Effector memory CD4-positive, alpha-beta T cell (primary cell): Measurements from ENCODE around the gene JMY.
A peak's percentile ranks its signal among the peaks of the same experiment; 100 is the strongest.

Experiments
- DNase-seq, 3 donors: peaks; one replicate each; pipeline ENCODE4 v3.0.0-alpha.2; 2020
- H3K27ac ChIP-seq: 2 replicates; pipeline ENCODE4 v1.7.0; 2013; ENCODE audit warnings: mild to moderate bottlenecking, low read length, moderate library complexity; ENCODE audit not compliant: insufficient read depth, poor library complexity, severe bottlenecking
- H3K27me3 ChIP-seq: replicated peaks from 2 replicates; pipeline ENCODE4 v1.7.0; 2013; ENCODE audit warnings: mild to moderate bottlenecking, low read length; ENCODE audit not compliant: insufficient read depth, control insufficient read depth, poor library complexity, severe bottlenecking
- H3K36me3 ChIP-seq: 2 replicates; pipeline ENCODE4 v1.7.0; 2013; ENCODE audit warnings: mild to moderate bottlenecking, low read length, moderate library complexity; ENCODE audit not compliant: control insufficient read depth, insufficient read depth
- H3K4me1 ChIP-seq: 2 replicates; pipeline ENCODE4 v1.7.0; 2013; ENCODE audit warnings: low read length, mild to moderate bottlenecking; ENCODE audit not compliant: control insufficient read depth, insufficient read depth, poor library complexity, severe bottlenecking
- H3K4me3 ChIP-seq: 2 replicates; pipeline ENCODE4 v1.7.0; 2013; ENCODE audit warnings: low read length, low read depth, mild to moderate bottlenecking; ENCODE audit not compliant: insufficient read depth, poor library complexity, severe bottlenecking
- H3K9me3 ChIP-seq: 2 replicates; pipeline ENCODE4 v1.7.0; 2013; ENCODE audit warnings: mild to moderate bottlenecking, low read length, moderate library complexity; ENCODE audit not compliant: control insufficient read depth

Gene JMY

GRCh38 chr5:79206541-79206940 lies 29.4 kb upstream of the JMY start:
- DNase-seq: no peak
- no peak overlapping the region for H3K27ac ChIP-seq

GRCh38 chr5:79209505-79209904 lies 26.4 kb upstream of the JMY start:
- DNase-seq: no peak
- no peaks in the 10 kb centered on the region for H3K9me3 ChIP-seq
- no peak overlapping the region for H3K27ac ChIP-seq
- no peaks in the 10 kb centered on the region for H3K4me1 ChIP-seq
- H3K27me3 ChIP-seq: no peaks in the 10 kb centered on the region
- H3K36me3 ChIP-seq: no peaks in the 10 kb centered on the region
- H3K4me3 ChIP-seq: no peak overlapping the region

More at GRCh38 chr5:79206541-79206940, 29.4 kb upstream of the JMY start:
- H3K4me3 ChIP-seq: no peak overlapping the region
- H3K36me3 ChIP-seq: no peaks in the 10 kb centered on the region
- no peaks in the 10 kb centered on the region for H3K4me1 ChIP-seq
- no peaks in the 10 kb centered on the region for H3K9me3 ChIP-seq
- H3K27me3 ChIP-seq: no peaks in the 10 kb centered on the region

DNA sequence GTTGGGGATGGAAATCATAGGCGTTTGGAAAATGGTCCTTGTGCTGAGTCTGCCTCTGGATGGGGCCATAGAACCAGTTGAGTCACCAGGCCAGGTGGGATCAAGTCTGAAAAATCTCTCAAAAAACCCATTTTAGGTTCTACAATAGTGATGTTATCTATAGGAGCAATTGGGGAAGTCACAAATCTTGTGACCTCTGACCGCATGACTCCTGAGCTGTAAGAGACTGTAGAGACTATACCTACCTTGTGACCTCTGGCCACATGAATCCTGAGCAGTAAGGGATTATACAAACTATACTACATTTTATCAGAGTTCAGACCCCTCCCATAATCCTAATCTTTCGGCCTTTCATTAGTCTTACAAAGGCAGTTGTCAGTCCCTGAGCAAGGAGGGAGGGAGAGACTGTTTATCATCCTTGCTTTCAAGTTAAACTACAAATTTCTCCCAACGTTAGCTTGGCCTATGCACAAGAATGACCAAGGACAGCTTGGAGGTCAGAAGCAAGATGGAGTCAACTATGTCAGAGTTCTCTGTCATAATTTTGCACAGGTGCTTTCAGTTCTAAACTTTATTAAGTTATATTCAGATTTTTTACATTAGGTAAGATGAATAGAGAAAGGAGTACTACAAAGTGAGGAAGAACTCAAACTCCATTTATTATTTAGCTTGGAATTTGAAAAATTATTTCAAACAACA lies 11.5 kb upstream of the JMY start:
- DNase-seq: no peak

GRCh38 chr5:79225026-79225425 lies 10.9 kb upstream of the JMY start:
- H3K9me3 ChIP-seq: no peaks in the 10 kb centered on the region

More for the DNA sequence above, 11.5 kb upstream of the JMY start:
- no peak overlapping the region for H3K4me3 ChIP-seq
- H3K36me3 ChIP-seq: no peaks in the 10 kb centered on the region
- H3K4me1 ChIP-seq: no peaks in the 10 kb centered on the region
- H3K27ac ChIP-seq: no peak overlapping the region
- no peaks in the 10 kb centered on the region for H3K9me3 ChIP-seq
- no peaks in the 10 kb centered on the region for H3K27me3 ChIP-seq

GRCh38 chr5:79225441-79225840 lies 10.5 kb upstream of the JMY start:
- H3K27ac ChIP-seq: no peak overlapping the region
- no peaks in the 10 kb centered on the region for H3K9me3 ChIP-seq
- no peak for DNase-seq
- no peak overlapping the region for H3K4me3 ChIP-seq
- H3K4me1 ChIP-seq: no peaks in the 10 kb centered on the region
- no peaks in the 10 kb centered on the region for H3K27me3 ChIP-seq
- H3K36me3 ChIP-seq: no peaks in the 10 kb centered on the region

More at GRCh38 chr5:79225026-79225425, 10.9 kb upstream of the JMY start:
- Histone ChIP-seq H3K27ac (no peak overlapping the region), H3K36me3 (no peaks in the 10 kb centered on the region), H3K27me3 (no peaks in the 10 kb centered on the region), H3K4me3 (no peak overlapping the region), H3K4me1 (no peaks in the 10 kb centered on the region)
- no peak for DNase-seq

DNA sequence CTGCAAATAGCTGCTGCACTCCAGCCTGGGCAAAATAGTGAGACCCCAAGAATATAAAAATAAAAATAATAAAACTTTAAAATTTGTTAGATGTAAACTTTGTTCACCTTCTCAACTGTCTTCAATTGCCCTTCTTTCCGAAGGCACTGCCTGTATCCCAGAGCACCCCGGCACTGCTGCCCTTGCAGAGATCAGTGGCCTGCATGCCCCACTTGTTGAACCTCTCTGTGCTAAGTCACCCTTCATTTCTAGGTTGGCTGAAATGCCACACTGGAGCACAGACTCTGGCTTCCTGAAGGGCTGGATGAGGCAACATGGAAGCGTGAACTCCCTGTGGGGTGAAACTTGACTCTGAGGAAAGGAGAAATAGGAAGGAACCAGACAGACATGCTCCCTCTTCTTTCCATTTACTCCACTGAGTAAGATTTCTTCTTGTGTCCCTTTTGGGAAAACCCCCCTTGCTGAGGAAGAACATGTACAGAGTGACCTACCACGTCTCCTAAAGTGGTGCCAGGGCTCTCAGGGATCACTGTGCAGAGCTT lies 8.4 kb upstream of the JMY start:
- H3K9me3 ChIP-seq: no peaks in the 10 kb centered on the region
- H3K27ac ChIP-seq: no peak overlapping the region
- H3K36me3 ChIP-seq: no peaks in the 10 kb centered on the region
- no peak overlapping the region for H3K4me3 ChIP-seq
- H3K4me1 ChIP-seq: no peaks in the 10 kb centered on the region
- no peaks in the 10 kb centered on the region for H3K27me3 ChIP-seq
- DNase-seq: no peak

DNA sequence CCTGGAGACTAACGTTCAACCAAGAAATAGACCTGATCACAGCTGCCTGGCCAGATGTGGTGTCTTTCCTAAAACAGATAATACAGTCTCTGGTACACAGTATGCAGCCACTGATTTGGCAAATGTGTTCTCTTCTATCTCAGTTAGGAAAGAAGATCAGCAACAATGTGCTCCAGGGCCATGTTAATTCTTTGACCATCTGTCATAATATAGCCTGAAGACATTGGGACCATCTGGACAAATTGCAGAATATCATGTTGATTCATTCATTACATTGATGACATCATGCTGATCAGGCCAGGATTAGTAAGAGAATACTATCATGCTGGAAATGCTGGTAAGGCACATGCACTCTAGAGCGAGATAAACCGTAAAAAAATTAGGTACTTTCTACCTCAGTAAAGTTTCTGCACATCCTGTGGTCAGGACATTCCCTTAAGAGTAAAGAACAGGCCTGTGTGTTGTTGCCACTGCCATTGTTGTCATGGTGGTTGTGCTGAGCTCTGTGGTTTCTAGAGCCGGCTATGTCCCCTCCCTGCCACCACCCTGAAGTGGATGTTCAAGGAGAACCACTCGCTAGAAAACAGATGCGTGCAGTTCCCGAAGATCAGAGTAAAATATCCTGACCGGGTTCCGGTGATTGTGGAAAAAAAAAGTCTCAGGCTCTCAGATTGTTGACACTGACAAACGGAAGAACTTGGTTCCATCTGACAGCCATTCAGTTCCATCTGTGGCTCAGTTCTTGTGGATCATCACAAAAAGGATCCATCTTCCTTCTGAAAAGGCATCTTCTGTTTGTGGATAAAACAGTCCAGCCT lies 6.4 kb upstream of the JMY start:
- peak; percentile 11 to 28 (median 26) for DNase-seq
- no peaks in the 10 kb centered on the region for H3K27me3 ChIP-seq
- no peak overlapping the region for H3K4me3 ChIP-seq
- H3K4me1 ChIP-seq: no peaks in the 10 kb centered on the region
- peak overlapping the region; percentile 50 for H3K27ac ChIP-seq
- H3K9me3 ChIP-seq: no peaks in the 10 kb centered on the region
- H3K36me3 ChIP-seq: no peaks in the 10 kb centered on the region

DNA sequence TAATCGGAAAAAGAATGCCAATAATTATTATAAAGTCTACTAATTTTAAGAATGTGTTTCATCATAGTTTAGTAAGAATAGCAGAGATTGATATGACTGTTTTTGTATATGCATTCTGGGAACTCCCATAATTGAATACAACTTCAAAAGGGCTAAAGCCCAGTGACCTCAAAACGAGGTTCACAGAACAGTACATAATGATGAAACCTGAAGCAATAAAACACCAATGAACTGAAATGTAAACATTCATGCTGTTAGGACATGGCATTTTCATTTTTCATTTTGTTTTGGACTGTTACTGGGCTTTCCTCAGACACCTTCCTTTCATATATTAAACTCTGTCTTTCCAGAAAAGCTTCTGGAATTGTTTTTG lies 684 bp upstream of the JMY start:
- peak overlapping the region; percentile 91 for H3K4me3 ChIP-seq
- H3K27me3 ChIP-seq: no peaks in the 10 kb centered on the region
- no peaks in the 10 kb centered on the region for H3K36me3 ChIP-seq
- peaks cover 3% of the 10 kb centered on the region for H3K4me1 ChIP-seq
- peak overlapping the region; percentile 95 for H3K27ac ChIP-seq
- H3K9me3 ChIP-seq: no peaks in the 10 kb centered on the region
- no peak for DNase-seq

DNA sequence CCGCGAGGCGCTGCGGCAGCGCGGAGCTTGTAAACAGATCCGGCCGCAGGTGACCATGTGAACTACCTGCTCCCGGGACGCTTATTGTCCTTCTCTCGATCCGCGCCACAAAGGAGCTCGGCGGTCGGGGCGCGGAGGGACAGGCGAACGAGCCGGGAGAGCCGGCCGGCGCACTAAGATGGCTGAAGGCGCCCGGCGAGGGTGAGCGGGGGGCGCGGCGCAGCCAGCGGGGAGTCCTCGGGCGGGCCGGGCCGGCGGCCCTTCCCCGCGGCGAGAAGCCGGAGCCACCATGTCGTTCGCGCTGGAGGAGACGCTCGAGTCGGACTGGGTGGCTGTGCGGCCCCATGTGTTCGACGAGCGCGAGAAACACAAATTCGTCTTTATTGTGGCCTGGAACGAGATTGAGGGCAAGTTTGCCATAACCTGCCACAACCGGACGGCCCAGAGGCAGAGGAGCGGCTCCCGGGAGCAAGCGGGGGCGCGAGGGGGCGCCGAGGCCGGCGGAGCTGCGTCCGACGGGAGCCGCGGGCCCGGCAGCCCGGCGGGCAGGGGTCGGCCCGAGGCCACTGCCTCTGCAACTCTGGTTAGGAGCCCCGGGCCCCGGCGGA lies 535 bp downstream of the JMY start:
- Histone ChIP-seq H3K36me3 (no peaks in the 10 kb centered on the region), H3K27me3 (no peaks in the 10 kb centered on the region), H3K4me1 (peaks cover 10% of the 10 kb centered on the region), H3K27ac (peak overlapping the region; percentile 95), H3K4me3 (peak overlapping the region; percentile 91), H3K9me3 (no peaks in the 10 kb centered on the region)
- DNase-seq: no peak
